ENCODE results near the gene ACSBG1. TPM values are rescaled to one million over a fixed set of nuclear protein-coding genes. Genes with fewer than 3 reads are reported as not detected.

ACSBG1 gene
- total RNA-seq, 1 donor from 2014 or later = 0.13 TPM

GRCh38 chr15:78142332-78142731 is 92.0 kb downstream of the ACSBG1 start:
- no peak for TF ChIP-seq CTCF (IDR thresholded peaks at IDR 0.05; ENCODE audit: unreplicated experiment)
- Mint-ChIP-seq H3K4me3 (ENCODE audit: unreplicated experiment) (no peak overlapping the region), H3K4me1 (ENCODE audit: unreplicated experiment) (peaks cover 5% of the 10 kb centered on the region), H3K27me3 (ENCODE audit: unreplicated experiment) (peaks cover under 1% of the 10 kb centered on the region), H3K9me3 (ENCODE audit: unreplicated experiment) (no peaks in the 10 kb centered on the region), H3K36me3 (ENCODE audit: low read depth, unreplicated experiment) (no peaks in the 10 kb centered on the region), H3K27ac (ENCODE audit: unreplicated experiment) (no peak overlapping the region)
- DNase-seq (ENCODE audit: low spot score) = no peak

- no peak overlapping the region for H3K4me3 Mint-ChIP-seq (ENCODE audit: unreplicated experiment)
- no peak overlapping the region for H3K27ac Mint-ChIP-seq (ENCODE audit: unreplicated experiment)
- H3K9me3 Mint-ChIP-seq (ENCODE audit: unreplicated experiment) = no peaks in the 10 kb centered on the region
- H3K27me3 Mint-ChIP-seq (ENCODE audit: unreplicated experiment) = no peaks in the 10 kb centered on the region
- no peak for TF ChIP-seq CTCF (IDR thresholded peaks at IDR 0.05; ENCODE audit: unreplicated experiment)
- peaks cover 2% of the 10 kb centered on the region for H3K4me1 Mint-ChIP-seq (ENCODE audit: unreplicated experiment)
- H3K36me3 Mint-ChIP-seq (ENCODE audit: low read depth, unreplicated experiment) = no peaks in the 10 kb centered on the region
- no peak for DNase-seq (ENCODE audit: low spot score)
These were observed 94.1 kb downstream of the ACSBG1 start for GRCh38 chr15:78140292-78140691.

- Mint-ChIP-seq H3K27me3 (ENCODE audit: unreplicated experiment) (no peaks in the 10 kb centered on the region), H3K27ac (ENCODE audit: unreplicated experiment) (no peak overlapping the region), H3K9me3 (ENCODE audit: unreplicated experiment) (no peaks in the 10 kb centered on the region), H3K4me3 (ENCODE audit: unreplicated experiment) (no peak overlapping the region), H3K36me3 (ENCODE audit: low read depth, unreplicated experiment) (no peaks in the 10 kb centered on the region), H3K4me1 (ENCODE audit: unreplicated experiment) (peaks cover 2% of the 10 kb centered on the region)
- no peak for DNase-seq (ENCODE audit: low spot score)
- TF ChIP-seq CTCF (IDR thresholded peaks at IDR 0.05; ENCODE audit: unreplicated experiment) = no peak
These were observed 94.8 kb downstream of the ACSBG1 start for GRCh38 chr15:78139578-78139977.

- no peak for TF ChIP-seq CTCF (IDR thresholded peaks at IDR 0.05; ENCODE audit: unreplicated experiment)
- Mint-ChIP-seq H3K9me3 (ENCODE audit: unreplicated experiment) (no peaks in the 10 kb centered on the region), H3K36me3 (ENCODE audit: low read depth, unreplicated experiment) (no peaks in the 10 kb centered on the region), H3K27ac (ENCODE audit: unreplicated experiment) (no peak overlapping the region), H3K4me3 (ENCODE audit: unreplicated experiment) (no peak overlapping the region), H3K4me1 (ENCODE audit: unreplicated experiment) (peaks cover 6% of the 10 kb centered on the region), H3K27me3 (ENCODE audit: unreplicated experiment) (peaks cover 5% of the 10 kb centered on the region)
- no peak for DNase-seq (ENCODE audit: low spot score)
These were observed 100.6 kb downstream of the ACSBG1 start for GRCh38 chr15:78133801-78134200.

- Mint-ChIP-seq H3K27ac (ENCODE audit: unreplicated experiment) (peak within 1 kb of the TSS; percentile 70), H3K4me1 (ENCODE audit: unreplicated experiment) (peaks cover 9% of the 10 kb centered on the region), H3K36me3 (ENCODE audit: low read depth, unreplicated experiment) (no peaks in the 10 kb centered on the region), H3K27me3 (ENCODE audit: unreplicated experiment) (peaks cover 9% of the 10 kb centered on the region), H3K9me3 (ENCODE audit: unreplicated experiment) (no peaks in the 10 kb centered on the region), H3K4me3 (ENCODE audit: unreplicated experiment) (peak within 1 kb of the TSS; percentile 89)
- DNase-seq (ENCODE audit: low spot score) = peak; percentile 89
- TF ChIP-seq CTCF (IDR thresholded peaks at IDR 0.05; ENCODE audit: unreplicated experiment) = peak; percentile 67
These were observed 102.9 kb downstream of the ACSBG1 start, which contains the start of gene CIB2 for GRCh38 chr15:78131295-78132061. CIB2 (minus strand) TSS chr15:78131445; CDS start chr15:78131215, 230 bp downstream.

Measured in endothelial cell (in vitro differentiated cells).